ENCODE measurements around the gene CLDN5. TPM values are rescaled to one million over a fixed set of nuclear protein-coding genes. Genes with fewer than 3 reads are reported as not detected.

Gene CLDN5
- total RNA-seq, 1 donor from 2014 or later, result 1,795 TPM

DNA sequence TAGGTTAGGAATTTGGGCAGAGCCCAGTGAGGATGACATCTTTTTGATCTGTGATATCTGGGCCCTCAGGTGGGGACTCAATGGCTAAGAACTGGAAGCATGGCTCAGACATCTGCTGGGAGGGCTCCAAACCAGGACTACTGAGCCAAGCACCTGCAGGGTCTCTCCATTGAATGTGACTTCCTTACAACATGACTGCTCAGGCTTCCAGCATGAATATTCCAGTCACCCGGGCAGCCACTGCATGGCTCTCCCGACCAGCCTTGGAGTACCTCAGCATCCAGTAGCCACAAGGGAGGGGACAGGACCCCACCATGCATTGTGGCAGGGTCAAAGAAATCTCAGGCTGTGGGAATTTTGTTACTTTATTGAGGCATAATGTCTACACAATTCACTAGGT is 35.9 kb downstream of the CLDN5 start:
- no peak for DNase-seq (ENCODE audit: extremely low read depth, low read depth, low spot score)

DNA sequence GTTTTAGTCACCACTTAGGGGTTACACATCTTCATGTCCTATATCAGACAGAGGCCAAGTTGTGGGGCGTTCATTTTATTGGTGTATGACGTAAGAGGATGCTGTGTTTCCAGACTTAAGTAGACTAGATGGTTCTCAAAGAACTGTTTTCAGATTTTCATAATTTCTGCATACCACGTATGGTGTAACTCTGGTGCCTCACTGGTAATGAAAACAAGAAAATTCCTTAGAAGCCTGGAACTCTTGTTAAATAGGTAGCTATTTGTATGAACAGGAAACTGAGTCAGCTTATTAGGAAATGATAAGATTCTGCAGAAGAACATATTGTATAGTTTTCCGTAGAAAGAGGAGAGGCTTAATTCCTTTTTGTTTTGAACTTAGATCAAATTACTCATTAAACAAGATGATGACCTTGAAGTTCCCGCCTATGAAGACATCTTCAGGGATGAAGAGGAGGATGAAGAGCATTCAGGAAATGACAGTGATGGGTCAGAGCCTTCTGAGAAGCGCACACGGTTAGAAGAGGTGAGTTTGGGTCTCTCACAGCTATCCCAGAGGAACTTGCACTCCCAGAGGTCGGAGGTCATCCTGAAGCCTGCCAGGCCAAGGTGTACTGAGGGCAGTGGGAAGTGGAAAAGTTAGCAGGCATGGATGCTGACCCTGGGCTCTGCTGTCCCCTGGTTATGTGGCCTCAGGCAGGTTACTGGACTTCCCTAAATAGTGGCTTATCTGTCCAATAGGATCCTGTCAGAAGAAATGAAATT is 40.5 kb downstream of the CLDN5 start:
- DNase-seq (ENCODE audit: extremely low read depth, low read depth, low spot score), result peak; percentile 85

DNA sequence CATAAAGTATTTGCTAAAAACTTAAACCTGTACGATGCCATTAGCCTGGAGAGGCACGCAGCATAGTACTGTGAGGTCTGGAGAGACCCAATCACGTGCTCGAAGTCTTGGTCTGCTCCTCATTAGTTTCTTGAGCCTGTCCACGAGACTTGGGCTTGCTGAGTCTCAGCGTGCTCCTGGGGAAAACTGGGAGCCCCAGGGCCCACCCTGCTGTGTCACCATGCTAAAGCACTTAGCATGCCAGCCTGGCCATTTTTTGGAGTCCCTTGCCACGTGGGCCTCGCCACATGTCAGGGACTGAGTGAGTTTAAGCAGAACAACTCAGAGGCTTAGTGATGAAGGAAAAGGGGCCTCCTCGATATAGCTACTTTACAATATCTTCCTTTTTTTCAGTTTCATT is 41.9 kb downstream of the CLDN5 start:
- DNase-seq (ENCODE audit: extremely low read depth, low read depth, low spot score), result no peak

DNA sequence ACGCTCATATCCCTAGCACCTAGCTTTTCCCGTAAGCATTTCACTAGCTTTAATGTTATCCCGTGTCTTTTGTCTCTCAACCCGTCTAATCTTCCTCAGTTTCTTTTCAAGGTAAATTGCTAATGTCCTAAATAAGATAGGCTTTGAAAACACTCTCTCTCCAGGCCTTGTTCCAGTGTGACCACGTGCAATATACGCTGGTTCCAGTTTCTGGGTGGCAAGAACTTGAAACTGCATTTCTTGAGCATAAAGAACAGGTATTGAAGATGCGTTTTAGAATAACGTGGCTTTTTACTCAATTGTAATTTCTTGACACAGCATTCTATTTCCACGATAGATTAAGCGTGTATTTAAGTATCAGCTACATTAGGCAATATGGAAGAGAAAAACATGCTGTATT is 43.4 kb downstream of the CLDN5 start:
- no peak for DNase-seq (ENCODE audit: extremely low read depth, low read depth, low spot score)

DNA sequence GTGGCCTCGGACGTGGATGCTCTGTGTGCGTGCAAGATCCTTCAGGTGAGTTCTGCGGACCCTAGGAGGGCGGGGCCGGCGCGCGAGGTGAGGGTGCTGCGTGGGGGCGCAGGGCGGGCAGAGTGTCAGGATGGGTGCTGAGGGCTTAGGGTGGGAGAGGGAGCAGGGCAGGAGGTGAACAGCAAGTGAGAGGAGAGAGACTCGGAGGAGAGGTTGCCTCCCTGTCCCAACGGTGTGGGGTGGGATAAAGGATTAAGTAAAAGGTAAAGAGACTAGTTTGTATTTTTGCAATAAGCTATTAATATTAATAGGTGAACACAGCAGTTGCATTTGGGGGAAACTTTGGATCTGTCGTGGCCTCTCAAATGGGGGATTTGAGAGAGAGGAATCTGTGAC is 44.0 kb downstream of the CLDN5 start:
- no peak for DNase-seq (ENCODE audit: extremely low read depth, low read depth, low spot score)

DNA sequence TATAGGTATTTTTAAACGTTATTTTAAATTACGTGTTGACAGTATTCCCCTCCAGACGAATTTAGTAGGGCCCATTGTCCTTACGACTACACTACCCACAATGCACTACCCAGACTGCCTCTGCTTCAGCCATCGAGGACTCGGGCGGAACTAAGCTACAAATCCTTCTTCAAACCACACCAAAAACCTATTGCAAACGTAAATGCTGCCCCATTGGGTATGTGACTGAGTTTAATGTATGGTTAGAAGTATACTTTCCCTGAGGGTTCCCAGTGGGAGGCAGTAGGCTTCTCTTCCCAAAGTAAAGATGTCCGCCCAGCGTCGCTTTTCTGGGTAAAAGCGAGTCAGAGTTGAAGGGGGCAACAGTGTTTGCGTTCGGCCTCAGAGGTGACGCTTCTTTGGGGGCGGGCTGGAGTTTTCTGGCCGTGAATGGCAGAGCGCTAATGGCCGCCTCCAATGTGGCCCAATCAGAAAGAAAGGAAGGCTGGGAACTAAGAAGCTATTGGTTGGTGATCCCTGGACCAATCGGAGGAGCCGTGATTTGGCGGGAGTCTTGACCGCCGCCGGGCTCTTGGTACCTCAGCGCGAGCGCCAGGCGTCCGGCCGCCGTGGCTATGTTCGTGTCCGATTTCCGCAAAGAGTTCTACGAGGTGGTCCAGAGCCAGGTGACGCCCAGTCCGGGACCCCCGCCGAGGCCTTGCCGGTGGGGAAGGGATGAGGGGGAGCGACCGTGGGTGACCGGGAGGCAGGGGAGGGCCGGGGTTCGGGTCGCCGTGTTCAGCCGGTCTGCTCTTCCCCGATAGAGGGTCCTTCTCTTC is 44.6 kb downstream of the CLDN5 start, which contains the start of gene CDC45:
Gene CDC45 (plus strand): TSS at position 566 of the 818 bp plus-strand sequence. CDS start 49 bp downstream, at position 615.
- peak; percentile 90 for DNase-seq (ENCODE audit: extremely low read depth, low read depth, low spot score)

DNA sequence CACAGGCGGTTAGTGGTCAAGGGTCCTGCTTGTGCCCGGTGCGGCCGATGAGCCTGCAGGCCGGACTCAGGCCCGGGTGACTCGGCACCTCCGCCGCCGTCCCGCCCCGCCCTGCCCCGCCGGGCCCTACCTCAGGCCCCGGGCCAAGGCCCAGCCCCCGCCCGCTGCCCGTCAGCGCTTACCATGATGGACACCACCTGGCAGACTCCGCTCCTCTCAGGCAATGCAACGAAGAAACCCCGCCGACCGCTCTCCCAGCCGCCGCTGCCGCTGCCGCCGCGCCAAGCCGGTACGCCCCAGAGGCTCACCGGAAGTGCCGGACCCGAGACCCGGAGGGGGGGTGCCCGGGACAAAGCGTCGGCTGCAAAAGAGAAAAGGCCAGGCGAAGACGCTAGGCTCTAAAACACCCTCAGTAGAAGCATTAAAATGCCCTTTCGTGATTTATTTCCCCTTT is 45.3 kb downstream of the CLDN5 start, which contains the start of gene UFD1:
Gene UFD1 (minus strand): TSS at position 293 of the 454 bp plus-strand sequence. CDS start 108 bp downstream, at position 185.
- no peak for DNase-seq (ENCODE audit: extremely low read depth, low read depth, low spot score)

DNA sequence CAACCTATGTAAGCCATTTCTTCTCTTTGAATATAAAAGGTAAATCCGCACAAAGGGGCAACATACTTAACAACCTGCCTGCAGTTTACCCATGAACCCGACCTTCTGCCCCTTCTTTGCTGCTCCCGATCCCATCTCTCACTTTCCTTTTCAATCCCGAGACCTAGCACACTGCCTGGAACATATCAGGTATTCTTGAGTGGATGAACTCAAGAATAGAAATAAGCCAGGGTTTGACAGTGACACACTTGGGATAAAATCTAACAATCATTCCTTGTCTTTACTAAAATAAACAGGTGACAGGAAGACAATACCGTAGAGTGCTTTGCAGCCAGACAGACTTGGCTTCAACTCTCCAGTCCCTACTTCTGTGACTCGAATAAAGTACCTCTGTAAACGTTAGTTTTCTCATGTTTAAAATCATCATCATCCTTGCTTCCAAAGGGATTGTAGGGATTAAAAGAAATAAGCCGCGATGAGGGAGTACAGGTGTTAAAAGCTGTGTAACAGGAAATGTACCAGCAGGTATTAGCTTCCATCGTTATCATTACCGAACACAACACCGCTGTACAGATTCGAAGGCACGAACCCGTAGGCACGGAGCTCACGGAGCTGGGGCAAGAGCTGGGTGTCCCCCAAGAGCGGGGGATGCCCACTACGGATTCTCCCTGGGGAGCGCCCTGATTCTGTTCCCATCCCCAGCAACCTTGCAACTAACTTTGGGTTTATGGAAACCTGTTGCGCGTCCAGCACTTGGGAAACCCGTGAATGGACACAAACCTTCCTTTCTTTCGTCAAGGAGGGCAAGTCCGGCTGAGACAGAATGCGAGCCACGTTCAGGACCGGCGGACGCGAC is 45.9 kb downstream of the CLDN5 start:
- no peak for DNase-seq (ENCODE audit: extremely low read depth, low read depth, low spot score)

DNA sequence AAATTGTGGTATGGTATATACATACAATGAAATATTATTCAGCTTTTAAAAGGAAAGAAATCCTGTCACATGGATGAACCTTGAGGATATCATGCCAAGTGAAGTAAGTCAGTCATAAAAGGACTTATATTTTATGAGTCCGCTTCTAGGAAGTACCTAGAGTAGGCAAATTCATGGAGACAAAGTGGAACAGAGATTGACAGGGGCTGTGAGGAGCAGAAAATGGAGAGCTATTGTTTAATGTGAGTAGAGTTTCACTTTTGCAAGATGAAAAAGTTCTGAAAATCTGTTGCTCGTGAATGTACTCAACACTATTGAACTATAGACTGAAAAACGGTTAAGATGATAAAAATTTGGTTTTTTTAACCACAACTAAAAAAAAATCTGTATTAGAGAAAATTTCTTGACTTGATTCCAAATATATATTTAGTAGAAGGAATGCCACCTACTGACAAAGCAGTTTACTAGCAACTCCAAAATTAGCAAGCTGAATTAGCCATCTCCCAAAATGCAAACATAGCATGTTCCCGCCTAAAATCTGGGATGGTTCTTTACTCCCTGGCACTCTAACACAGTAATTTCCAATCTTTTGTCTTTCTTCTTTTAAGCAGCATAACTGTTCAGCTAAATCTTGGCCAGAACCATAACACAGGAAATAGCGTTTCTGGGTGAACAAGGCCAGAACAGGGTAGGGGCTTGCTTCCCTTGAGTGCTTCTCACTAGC is 46.7 kb downstream of the CLDN5 start:
- DNase-seq (ENCODE audit: extremely low read depth, low read depth, low spot score), result no peak

DNA sequence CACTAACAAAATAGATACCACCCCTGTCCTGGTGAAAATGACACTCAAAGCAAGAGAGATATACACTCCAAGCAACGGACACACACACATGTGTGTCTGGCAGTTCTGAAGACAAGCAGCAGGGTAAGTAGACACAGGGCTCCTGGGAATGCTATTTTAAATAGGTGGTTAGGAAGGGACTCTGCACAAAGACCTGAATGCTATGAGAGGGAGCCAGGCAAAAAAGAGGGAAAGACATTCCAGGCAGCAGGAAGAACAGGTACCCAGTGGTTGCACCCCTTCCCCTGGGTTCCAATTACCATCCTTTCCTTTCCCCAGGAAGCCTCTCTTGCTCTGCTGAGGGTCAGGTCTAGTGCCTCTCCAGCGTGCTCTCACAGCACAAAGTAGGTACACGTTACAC is 48.2 kb downstream of the CLDN5 start:
- DNase-seq (ENCODE audit: extremely low read depth, low read depth, low spot score), result no peak

DNA sequence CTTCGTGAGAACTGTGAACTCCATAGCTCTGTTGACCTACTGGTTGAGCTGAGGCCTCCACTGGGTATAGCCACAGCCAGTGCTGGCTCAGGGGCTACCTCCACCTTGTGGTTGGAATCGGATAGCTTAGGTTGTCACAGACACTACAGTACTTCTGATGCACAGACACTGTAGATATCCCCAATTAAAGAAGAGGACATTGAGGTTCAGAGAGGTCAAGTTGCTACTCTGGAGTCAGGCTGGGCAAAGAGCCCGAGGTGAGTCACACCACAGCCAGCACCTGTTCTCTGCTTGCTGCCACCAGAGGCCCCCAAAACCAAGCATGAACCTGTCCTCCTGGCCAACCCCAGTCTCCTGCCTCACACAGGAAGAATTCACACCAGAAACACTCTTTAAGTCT is 50.6 kb downstream of the CLDN5 start:
- DNase-seq (ENCODE audit: extremely low read depth, low read depth, low spot score), result no peak

Other genes starting within 250 kb of the CLDN5 start
- gene CLTCL1, start 232.7 kb downstream of the CLDN5 start, total RNA-seq, result 2.1 and 7.8 TPM in 2 replicates
- 26.4 and 32.6 TPM in 2 replicates for gene HIRA, start 92.7 kb downstream of the CLDN5 start, total RNA-seq
- gene MRPL40, start 91.9 kb downstream of the CLDN5 start, total RNA-seq, result 23.8 and 44.7 TPM in 2 replicates
- 23.4 and 32.3 TPM in 2 replicates for gene C22orf39, start 76.7 kb downstream of the CLDN5 start, total RNA-seq
- gene UFD1, start 45.2 kb downstream of the CLDN5 start, total RNA-seq, result 66.2 and 81.9 TPM in 2 replicates
- 5.4 and 11.5 TPM in 2 replicates for gene CDC45, start 44.5 kb downstream of the CLDN5 start, total RNA-seq
- 7.7 and 18.9 TPM in 2 replicates for gene SEPTIN5, start 190.1 kb upstream of the CLDN5 start, total RNA-seq
- 0.78 and 8.8 TPM in 2 replicates for gene GP1BB, start 199.1 kb upstream of the CLDN5 start, total RNA-seq
- gene TBX1, start 236.4 kb upstream of the CLDN5 start, total RNA-seq, result 0.63 and 3.6 TPM in 2 replicates

All from glomerular endothelial cell (primary cell).